ENCODE results near the gene PTK6. TPM values are rescaled to one million over a fixed set of nuclear protein-coding genes. Genes with fewer than 3 reads are reported as not detected.

Gene PTK6
- total and polyA plus RNA-seq, 2 of the 13 experiments (the other 11 are each of a cell fraction or from before 2014, with no cell fraction given) = 0.08 TPM; not detected in 1

DNA sequence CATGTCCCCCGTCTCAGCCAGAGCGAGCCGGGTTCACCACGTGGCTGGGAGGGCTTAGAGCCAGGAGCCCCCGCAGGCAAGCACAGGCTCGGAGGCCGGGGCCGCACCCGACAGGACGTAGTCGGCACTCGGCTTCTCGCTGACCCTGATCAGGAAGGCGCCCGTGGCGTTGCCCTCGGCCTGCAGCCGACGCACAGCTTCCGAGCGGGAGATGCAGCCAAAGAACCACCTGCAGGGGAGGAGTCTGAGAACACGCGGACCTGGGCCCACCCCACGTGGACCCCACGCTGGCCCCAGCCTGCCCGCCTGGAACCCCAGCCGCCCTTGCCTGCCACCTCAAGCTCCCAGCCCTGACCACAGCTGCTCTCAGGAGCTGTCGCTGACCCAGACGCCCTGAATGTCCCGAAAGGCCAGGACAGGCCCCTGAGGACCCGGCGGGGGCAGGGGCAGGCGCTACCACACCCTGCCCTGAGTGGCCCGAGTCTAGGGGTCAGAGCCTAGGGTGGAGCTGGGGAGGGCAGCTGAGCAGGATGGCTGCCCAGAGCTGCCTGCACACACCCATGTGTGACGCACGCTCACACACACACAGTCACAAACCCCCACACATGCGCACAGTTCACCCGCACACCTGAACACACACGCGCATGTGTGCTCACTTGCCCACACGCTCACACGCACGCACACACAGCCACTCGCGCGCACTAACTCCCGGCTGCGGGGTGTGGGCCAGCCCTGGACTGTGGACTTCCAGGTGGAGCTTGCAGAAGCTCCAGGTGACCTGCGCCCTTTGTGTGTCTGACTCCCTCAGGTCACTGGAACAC, 2.1 kb downstream of the PTK6 start (continued):
- TF ChIP-seq, protein P1, sequence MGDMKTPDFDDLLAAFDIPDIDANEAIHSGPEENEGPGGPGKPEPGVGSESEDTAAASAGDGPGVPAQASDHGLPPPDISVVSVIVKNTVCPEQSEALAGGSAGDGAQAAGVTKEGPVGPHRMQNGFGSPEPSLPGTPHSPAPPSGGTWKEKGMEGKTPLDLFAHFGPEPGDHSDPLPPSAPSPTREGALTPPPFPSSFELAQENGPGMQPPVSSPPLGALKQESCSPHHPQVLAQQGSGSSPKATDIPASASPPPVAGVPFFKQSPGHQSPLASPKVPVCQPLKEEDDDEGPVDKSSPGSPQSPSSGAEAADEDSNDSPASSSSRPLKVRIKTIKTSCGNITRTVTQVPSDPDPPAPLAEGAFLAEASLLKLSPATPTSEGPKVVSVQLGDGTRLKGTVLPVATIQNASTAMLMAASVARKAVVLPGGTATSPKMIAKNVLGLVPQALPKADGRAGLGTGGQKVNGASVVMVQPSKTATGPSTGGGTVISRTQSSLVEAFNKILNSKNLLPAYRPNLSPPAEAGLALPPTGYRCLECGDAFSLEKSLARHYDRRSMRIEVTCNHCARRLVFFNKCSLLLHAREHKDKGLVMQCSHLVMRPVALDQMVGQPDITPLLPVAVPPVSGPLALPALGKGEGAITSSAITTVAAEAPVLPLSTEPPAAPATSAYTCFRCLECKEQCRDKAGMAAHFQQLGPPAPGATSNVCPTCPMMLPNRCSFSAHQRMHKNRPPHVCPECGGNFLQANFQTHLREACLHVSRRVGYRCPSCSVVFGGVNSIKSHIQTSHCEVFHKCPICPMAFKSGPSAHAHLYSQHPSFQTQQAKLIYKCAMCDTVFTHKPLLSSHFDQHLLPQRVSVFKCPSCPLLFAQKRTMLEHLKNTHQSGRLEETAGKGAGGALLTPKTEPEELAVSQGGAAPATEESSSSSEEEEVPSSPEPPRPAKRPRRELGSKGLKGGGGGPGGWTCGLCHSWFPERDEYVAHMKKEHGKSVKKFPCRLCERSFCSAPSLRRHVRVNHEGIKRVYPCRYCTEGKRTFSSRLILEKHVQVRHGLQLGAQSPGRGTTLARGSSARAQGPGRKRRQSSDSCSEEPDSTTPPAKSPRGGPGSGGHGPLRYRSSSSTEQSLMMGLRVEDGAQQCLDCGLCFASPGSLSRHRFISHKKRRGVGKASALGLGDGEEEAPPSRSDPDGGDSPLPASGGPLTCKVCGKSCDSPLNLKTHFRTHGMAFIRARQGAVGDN (CRISPR knock-in tag; IDR thresholded peaks at IDR 0.05) = peak; percentile 84
- TF ChIP-seq TCF7 (IDR thresholded peaks at IDR 0.05; ENCODE audit: low read depth) (no peak), ZNF124 (CRISPR knock-in tag; IDR thresholded peaks at IDR 0.05) (no peak), THRA (CRISPR knock-in tag; IDR thresholded peaks at IDR 0.05; ENCODE audit: borderline replicate concordance) (no peak), YY1 (IDR thresholded peaks at IDR 0.05; ENCODE audit: insufficient read depth, insufficient replicate concordance, low read depth, low read length) (no peak), THAP8 (CRISPR knock-in tag; IDR thresholded peaks at IDR 0.05; ENCODE audit: borderline replicate concordance) (peak; percentile 78; the same call in 1 of the 2 replicates)
- TF ChIP-seq, protein P2, sequence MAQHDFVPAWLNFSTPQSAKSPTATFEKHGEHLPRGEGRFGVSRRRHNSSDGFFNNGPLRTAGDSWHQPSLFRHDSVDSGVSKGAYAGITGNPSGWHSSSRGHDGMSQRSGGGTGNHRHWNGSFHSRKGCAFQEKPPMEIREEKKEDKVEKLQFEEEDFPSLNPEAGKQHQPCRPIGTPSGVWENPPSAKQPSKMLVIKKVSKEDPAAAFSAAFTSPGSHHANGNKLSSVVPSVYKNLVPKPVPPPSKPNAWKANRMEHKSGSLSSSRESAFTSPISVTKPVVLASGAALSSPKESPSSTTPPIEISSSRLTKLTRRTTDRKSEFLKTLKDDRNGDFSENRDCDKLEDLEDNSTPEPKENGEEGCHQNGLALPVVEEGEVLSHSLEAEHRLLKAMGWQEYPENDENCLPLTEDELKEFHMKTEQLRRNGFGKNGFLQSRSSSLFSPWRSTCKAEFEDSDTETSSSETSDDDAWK (CRISPR knock-in tag; IDR thresholded peaks at IDR 0.05) = no peak
- TF ChIP-seq, protein P3, sequence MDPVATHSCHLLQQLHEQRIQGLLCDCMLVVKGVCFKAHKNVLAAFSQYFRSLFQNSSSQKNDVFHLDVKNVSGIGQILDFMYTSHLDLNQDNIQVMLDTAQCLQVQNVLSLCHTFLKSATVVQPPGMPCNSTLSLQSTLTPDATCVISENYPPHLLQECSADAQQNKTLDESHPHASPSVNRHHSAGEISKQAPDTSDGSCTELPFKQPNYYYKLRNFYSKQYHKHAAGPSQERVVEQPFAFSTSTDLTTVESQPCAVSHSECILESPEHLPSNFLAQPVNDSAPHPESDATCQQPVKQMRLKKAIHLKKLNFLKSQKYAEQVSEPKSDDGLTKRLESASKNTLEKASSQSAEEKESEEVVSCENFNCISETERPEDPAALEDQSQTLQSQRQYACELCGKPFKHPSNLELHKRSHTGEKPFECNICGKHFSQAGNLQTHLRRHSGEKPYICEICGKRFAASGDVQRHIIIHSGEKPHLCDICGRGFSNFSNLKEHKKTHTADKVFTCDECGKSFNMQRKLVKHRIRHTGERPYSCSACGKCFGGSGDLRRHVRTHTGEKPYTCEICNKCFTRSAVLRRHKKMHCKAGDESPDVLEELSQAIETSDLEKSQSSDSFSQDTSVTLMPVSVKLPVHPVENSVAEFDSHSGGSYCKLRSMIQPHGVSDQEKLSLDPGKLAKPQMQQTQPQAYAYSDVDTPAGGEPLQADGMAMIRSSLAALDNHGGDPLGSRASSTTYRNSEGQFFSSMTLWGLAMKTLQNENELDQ (CRISPR knock-in tag; IDR thresholded peaks at IDR 0.05; ENCODE audit: borderline replicate concordance) = no peak

Data from HepG2 (cell line).